Superior temporal gyrus (tissue), 1 donor: ENCODE measurements around the gene KAT6B.
A peak's percentile ranks its signal among the peaks of the same experiment; 100 is the strongest.

Experiments
- DNase-seq: peaks from one replicate; pipeline ENCODE4 v3.0.0-alpha.2; 2016; ENCODE audit errors: extremely low spot score

Gene KAT6B

DNA sequence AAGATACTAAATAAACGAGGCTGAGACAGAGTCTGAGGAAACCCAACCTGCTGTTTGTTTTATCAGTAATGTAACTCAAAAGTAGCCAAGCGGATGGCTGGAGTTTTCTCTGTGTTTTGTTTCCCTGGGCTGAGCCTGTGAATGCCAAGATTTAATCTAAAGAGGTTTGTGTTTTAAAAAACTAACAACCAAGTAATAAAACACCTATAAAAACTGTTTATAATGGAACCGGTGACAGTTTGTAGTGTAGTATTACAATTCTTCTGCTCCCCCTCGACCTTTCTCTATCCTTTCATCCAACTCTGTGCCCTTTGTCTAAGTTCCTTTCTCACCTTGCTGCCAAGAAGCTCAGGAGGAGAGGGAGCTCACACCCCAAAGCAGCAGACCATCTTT is 2.6 kb upstream of the KAT6B start:
- no peak for DNase-seq

DNA sequence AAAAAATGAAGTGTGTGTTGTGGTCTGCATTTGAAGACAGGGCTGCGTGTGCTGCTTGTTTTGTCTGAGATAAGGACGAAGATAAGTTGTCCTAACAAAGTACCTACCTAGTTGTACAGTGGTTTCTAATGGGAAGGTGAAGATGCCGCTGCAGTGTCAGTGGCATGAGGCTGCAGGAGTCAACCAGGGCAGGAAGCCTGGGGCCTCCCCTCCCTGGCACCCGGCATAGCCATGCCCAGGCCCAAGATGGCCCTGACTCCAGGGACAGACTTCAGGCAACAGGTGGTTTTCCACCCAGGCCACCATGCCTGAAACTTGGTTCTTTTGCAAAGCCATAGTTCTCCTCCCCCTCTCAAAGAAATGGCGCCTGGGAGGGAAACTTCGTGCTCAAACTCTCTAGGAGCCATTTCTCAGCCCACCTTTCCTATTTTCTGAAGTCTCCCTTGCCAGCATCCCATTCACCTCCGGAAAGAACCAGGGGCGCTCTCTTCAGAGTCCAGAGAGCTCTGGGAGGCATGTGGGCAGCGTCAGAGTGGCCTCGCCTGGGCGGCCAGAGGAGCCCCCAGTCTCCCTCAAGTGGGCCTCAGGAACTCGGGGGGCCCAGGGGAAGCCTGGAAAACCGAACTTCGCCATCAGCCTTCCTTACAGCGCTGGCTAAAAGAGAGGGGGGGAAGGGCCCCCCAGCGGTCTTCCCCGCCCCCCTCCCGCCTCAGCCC is 2.1 kb upstream of the KAT6B start:
- no peak for DNase-seq

DNA sequence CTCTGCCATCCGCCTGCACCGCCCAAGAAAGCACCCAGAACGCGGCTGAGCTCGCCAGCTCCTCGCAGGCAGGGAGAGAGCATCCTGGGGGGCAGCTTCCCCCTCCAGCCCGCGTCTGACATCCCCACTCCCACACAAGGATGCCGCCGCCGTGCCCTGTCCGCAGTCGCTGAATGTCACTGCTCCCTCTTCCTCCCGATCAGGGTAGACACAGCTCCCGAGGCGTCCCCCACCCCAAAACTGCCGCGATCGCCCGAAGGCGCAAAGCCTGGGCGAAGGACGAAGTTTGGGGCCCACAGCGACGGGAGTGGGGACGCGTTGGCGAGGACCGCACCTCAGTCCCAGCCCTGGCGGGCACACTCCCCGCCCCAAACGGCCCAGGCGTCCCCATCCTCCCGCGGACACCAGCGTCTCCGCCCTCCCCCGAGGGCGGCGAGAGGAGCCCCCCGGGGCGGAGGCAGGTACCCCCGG is 1.5 kb upstream of the KAT6B start:
- DNase-seq = peak; percentile 28

DNA sequence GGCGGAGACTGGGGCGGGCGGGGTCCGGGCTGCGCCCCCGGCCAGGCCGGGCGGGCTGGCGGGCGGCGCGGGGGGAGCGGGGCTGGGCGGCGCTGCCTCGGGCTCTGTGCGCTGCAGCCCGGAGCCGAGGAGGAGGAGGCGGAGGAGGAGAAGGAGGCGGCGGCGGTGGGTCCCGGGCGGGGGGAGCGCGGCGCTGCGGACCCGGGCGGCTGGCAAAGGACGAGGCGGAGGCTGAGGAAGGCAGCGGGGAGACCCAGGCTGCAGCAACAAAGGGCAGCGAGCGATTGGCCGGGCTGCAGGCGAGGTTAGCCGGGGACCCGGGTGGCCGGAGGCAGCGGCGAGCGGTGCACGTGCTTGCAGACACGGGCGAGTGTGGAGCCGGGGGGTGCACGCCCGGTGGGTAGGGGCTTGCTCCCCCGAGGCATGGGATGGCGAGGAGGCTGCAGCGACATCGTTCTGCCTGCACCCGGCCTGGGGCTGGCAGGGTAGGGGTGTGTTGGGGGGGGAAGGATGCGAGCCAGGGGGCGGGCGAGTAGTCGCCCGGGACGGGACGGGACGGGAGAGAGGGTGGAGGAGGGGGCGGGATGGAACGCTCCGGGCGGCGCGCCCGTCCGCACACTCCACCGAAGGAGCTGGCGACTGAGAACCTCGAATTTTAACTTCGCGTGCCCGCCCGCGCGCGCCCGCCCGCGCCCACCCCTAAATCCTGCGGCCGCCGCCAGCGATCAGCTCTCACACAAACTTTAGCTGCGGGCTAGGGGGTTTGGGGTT is 844 bp upstream of the KAT6B start:
- peak; percentile 33 for DNase-seq

DNA sequence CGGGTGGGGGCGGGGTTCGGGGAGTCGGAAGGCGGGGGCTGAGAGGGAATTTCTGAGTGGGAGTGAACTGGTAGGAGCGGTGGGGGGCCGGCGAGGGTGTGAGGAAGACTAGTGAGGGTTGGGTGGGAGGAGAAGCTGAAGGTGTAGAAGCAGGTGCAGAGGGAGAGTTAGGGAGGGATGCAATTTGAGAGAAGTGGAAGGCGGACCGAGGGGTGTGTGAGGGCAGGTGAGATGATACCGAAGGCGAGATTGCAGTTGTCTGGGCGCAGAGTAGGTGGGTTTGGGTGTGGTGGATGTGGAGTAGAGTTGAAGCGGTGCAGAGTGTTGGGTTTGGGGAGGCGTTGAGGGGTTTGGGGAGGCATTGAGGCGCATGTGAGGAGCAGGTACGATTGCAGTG is 643 bp downstream of the KAT6B start:
- peak; percentile 12 for DNase-seq

DNA sequence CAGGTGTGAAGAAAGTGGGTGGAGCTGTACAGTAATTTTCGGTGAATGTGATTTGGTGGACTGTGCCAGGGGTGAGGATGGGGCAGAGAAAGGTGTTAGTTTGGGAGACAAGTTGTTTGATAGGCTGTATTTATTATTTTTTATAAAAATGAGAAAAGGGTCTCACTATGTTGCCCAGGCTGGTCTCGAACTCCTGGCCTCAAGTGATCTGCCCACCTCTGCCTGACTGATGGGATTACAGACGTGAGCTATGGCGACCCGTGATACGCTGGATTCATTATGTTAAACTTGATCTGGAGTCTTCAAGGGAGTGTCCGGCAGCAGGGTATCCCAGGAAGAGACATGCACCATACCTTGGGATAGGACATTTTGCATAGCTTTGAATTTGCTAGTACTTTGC is 1.3 kb downstream of the KAT6B start:
- no peak for DNase-seq

DNA sequence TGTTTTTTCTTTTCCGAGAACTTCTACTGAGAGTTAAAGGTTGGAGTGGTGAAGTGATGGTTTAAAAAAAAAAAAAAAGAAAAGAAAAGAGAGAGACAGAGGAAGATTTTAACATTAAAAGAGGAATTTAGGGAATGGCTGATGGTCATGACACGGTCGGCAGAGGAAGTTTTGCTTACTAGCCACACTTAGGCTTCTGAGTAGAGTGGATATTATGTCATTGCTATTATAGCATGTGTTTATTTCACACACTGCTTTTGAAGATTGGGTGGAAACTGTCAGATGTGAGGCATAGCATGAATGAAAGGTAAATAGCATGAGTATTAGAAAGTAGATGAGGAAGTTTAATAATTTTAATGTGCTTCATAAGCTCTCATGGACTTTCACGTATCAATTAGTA is 2.5 kb downstream of the KAT6B start:
- peak; percentile 4 for DNase-seq

DNA sequence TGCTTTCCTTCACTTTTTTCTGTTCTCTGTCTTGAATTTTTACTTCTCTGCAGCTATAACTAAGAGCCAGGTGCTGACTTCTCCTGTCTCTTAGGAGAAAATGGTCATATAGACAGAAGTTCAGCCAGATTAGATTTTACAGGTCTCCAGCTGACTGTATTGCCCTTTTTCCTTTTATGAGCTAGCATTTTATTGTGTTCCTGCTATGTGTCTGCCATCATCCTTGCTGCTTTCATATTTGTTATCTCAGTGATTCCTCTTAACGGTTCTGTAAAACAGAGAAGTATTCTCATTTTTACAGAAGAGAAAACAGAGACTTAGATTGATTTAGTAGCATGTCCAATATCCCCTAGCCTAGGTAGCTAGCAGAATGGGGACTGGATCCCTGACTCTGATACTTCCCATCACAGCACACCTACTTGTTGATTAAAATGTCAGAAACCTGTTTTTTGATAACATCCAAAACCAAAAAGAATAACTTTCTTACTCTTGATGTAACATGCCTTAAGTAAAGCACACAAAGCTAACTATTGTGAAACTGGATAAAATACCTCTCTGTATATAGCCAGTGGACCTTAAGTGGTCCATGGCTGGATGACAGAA is 5.2 kb downstream of the KAT6B start:
- DNase-seq = peak; percentile 7

DNA sequence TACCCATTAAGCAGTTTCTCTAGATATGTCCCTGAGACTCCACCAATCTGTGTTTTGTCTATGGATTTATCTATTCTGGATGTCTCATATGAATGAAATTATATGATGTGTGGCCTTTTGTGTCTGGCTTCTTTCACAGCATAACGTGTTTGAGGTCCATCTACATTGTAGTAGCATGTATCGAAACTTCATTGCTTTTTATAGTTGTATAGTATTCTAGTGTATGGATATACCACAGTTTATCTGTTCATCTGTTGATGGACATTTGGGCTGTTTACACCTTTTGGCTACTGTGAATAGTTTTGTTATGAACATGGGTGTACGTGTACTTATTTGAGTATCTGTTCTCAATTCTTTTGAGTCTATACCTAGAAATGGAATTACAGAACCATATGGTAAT is 9.6 kb downstream of the KAT6B start:
- no peak for DNase-seq

DNA sequence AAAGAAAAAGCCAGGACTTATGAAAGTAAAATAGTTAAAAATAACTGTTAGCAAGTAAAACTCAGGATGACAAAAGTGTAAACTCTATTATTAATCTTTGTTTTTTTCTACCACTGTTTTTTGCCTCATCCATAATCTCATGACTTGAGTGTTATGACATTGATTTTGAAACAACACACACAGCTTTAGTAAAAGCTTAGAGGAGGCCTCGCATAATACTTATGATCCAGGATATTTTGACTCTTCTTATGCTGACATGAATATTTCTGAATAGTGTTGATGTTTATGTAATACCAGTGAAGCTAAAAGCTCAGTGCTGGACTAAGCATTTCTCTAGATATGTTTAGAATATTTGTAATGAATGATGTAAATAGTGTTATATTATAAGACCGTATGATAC is 10.5 kb downstream of the KAT6B start:
- DNase-seq = peak; percentile 31

DNA sequence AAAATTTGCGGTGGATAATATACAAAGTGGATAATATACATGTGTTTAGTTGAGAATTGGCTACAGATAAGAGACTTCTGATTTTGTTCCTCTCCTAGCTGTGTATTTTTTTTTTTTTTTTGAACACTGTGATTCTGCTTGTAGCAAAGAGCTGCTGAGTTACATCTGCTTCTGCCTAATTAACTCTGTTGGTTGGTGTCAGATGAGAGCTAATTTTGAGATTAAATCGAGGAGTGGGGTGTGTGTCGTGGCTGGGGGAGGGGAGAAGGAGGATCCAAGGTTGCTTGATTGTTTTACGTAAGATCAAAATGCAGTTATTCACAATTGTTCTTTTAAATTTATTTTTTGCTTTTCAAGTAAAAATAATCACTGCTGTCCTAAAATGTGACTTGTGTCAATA is 11.3 kb downstream of the KAT6B start:
- DNase-seq = peak; percentile 8

DNA sequence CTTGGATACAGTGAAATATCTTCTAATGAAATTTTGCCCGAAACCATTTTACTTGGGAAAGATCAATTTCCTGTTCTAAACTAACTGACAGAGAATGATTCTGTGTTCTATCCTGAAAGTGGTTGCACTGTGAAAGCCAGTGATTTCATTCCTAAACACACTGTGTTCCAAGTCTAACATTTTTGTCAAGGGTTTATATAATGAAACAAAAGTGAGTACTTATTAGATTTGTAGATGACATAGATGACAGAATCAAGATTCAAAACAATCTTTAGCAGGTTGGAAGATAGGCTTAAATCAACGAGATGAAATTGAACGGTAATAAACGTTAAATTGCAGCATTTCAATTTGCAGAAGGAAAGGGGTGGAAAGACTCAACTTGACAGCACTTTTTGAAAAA is 13.3 kb downstream of the KAT6B start:
- DNase-seq = peak; percentile 13

DNA sequence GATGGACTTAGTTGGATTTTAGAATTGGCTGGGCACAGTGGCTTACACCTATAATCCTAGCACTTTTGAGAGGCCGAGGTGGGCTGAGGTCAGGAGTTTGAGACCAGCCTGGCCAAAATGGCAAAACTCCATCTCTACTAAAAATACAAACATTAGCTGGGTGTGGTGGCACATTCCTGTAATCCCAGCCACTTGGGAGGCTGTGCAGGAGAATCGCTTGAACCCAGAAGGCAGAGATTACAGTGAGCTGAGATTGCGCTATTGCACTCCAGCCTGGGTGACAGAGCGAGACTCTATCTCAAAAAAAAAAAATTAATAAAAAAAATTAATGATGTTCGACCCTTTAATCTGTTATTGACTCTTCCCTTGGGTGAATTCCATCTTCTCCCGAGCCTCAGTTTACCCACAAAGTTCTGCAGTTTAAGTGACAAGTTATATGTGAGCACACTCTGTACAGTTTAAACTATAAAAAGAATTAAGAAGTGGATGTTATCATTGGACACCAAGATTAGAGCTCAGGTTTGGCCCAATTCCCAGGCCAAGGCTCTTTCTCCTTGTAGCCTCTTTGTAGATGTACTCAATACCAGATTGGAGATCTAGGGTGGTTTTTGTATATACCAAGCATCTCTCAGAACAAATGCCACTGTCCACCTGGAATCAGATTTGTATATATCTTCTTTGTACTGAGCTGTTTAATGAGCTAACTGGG is 15.0 kb downstream of the KAT6B start:
- DNase-seq = no peak

DNA sequence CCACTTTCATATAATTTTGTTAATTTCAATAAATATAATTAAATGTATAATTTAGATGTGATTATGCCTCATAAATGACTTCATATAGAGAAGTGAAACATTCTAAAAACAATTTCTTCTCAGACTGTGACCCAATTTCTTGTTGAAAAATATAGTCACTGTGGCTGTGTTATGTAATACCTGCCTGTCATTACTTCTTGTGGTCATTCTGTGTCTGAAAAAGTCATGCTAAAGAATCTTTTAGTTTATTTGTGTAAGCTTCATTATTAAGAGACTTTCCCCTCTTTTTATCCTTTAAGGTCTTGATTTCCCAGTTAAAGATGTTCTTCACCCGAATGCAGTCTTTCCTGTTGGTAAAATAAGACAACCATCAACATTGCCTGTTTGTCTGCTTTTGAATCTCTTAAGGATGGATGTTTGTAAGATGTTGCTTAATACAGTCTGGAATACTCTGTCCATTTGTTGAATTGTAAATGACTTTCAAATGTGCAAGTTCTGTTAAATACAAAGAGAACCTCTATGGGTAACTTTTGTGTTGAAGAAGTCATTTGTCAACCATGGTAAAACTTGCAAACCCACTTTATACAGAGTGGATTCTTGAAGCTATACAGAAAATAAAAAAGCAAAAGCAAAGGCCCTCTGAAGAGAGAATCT is 16.0 kb downstream of the KAT6B start:
- peak; percentile 34 for DNase-seq

DNA sequence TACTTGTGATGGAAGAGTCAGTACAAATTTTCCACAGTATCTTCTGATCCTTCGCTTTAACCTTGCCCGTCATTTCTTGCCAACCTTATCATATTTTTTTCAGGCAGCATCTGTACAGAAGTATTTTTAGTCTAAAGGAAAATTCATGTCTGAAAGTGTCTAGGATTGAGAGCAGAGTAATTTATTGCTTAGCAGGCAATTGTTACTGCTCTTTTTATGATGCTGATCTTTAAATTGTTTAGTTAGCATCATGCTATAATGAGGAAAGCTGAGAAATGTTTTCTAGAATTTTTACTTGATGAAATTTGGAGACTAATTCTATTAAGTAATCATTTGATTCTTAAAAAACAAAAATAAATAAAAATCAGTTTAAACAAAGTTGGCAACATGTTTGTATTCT is 20.6 kb downstream of the KAT6B start:
- no peak for DNase-seq

DNA sequence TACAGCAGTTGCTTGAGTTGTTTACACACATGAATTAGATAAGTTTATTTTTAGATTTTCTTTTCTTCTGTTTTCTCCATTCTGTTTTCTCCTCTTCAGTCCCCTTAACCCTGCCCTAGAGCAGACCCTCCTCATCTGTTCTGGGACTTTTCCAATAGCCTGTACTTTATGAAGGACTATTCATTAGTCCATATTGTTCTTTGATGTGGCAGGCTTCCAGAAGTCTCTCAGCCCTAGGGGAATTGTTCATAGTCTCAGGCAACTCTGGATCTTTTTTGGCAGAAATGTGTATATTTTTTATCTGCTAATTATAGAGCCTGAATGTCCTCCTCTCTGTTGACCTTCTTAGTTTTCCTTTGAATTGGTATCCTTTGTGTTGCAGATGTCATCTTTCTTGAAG is 25.4 kb downstream of the KAT6B start:
- no peak for DNase-seq

DNA sequence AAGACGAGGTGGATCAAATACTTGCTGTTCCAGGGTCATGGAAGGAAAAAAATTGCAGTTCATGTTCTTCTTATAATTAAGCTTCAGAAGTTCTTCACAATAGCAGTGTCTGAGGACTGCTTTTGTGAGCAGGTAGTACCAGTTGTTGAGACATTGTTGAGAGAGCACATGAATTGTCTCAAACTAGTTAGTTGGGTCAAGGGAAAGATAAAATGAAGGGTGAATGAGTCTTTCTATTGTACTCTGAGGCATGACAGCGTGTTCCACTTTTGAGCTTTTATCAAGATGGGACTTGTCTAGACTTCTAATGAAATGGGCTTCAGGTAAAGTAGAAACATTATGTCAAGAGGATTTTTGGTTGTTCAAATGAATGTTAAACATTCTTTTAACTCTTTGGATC is 26.0 kb downstream of the KAT6B start:
- no peak for DNase-seq

DNA sequence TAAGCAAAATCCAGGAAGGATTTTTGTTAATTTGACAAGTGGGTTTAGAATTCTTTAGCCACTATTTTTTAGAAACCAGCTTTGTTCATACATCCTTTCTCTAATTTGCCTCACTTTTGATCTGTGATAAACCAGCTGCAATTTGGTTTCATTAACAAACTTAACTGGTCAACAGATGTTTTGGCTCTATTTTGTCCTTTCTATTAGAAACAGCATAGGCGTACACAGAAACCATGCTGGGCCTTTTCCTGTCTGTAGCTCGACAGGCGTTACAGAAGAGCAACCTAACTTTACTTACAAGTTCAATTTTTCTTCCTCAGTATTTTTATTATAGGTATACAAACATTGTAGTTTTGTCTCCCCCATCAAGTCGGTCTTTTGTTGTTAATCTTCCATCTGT is 28.2 kb downstream of the KAT6B start:
- DNase-seq = no peak

DNA sequence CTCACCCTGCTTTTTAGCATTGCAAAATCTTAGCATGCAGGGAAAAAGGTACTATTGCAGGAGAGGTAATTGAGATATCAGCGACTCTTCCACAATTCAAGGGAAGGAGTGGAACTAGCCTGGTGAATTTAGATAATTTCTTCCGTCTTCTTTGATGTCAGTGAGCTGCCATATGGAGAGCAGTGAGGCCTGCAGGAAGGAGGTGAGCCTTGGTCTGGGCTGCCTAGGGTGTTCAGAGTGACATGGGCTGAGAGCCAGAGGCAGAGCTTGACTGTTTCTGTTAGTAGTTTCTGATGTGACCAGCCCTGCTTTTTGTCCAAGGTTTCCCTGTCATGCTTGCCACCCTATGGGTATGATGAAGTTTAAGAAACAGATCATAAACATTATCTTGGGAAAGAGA is 28.6 kb downstream of the KAT6B start:
- DNase-seq = no peak

DNA sequence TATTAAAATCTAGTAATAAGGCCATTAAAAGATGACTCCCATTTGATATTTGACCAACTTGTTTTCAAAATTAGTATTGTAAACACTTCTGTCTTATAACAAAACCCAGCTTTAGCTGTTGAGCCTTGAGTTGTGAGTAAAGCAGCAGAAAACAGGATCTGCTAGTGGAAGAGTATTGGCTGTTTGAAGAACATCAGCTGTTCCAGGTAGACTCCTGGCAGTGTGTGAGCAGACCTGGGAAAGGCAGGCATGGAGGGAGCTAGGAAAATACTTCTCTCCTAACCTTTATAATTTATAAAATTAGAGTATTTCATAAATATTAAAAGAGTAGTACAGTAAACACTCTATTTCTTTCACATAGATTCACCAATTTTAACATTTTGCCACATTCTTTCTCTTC is 29.0 kb downstream of the KAT6B start:
- DNase-seq = no peak

DNA sequence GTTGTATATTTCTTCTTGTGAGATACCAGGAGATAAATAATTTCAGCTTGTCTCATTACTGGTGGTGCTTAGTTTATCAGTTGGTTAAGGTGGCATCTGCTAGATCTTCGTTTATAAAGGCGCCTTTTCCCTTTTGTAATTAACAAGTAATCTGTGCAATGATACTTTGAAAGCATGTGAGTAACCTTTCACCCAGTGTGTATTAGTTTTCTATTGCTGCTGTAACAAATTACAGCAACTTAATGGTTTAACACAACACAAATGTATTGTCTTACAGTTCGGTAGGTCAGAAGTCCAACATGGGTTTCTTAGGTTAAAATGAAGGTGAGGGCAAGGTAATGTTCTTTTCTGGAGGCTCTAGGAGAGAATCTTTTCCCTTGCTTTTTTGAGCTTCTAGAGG is 30.5 kb downstream of the KAT6B start:
- no peak for DNase-seq

DNA sequence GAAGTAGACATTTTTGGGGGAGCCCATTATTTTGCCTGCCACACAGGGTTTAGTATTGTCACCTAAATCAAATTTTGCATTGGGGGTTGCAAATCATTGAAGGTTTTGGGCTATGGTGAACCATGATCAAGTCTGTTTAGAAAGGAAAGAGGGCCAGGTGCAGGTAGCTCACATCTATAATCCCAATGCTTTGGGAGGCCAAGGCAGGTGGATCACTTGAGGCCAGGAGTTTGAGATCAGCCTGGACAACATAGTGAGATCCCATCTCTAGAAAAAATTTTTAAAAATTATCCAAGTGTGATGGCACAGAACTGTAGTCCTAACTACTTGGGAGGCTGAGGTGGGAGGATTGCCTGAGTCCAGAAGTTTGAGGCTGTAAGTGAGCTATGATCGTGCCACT is 31.2 kb downstream of the KAT6B start:
- DNase-seq = no peak
